Uterus (tissue), 2 donors: ENCODE results near the gene STIMATE.

Experiments
- POLR2A ChIP-seq, 2 donors: fragments of 450-650 bp; IDR thresholded peaks; one replicate each; pipeline ENCODE4 v1.6.1; 2016; ENCODE audit warnings: antibody characterized with exemption in 2 of 2, mild to moderate bottlenecking in 1 of 2, moderate library complexity in 1 of 2
- TF ChIP-seq, protein P1 (sequence below), 4 experiments: fragments of 200-600 bp in 2 of 4; fragments of 450-650 bp in 2 of 4; sonication (generic) in 2 of 4; IDR thresholded peaks; one replicate each; pipeline ENCODE4 v1.5.1; 2016 to 2019; ENCODE audit warnings: antibody characterized with exemption in 4 of 4, mild to moderate bottlenecking in 2 of 4, moderate library complexity in 1 of 4

DNA sequence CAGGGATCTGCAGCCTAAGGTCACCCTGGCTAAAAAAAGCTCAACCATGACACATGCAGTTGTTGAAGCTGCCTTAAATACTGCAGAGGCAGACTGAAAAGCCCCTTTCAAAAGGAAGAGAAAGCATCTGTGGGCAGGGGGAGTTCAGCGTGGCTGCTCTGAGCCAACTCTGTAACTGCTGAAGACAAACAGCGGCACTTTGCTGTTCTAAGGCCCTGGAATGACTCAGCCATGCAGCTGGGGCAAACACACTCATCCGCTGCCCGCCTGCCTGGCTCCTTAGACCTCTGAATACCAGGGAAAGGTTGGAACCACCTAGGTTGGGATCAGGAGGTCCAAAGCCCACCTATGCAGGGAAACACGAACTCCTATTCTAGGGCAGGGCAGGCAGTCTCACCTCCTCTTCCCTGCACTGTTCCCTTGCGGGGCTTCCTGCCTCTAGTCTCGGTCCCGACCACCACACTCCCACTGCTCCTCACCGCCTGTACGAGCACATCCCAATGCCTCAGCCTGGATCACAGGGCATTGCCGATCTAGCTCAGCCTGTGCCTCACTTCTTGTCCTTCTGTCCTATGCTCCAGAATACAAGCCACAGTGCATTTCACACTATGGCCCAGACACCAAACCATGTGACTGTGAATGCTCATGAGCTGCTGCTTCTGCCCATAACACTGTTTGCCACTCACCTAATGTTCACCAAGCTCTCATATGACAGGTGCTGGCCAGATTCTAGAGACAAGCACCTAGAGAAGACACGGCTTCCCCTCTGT, 56.0 kb downstream of the STIMATE start:
- TF ChIP-seq, protein P1, sequence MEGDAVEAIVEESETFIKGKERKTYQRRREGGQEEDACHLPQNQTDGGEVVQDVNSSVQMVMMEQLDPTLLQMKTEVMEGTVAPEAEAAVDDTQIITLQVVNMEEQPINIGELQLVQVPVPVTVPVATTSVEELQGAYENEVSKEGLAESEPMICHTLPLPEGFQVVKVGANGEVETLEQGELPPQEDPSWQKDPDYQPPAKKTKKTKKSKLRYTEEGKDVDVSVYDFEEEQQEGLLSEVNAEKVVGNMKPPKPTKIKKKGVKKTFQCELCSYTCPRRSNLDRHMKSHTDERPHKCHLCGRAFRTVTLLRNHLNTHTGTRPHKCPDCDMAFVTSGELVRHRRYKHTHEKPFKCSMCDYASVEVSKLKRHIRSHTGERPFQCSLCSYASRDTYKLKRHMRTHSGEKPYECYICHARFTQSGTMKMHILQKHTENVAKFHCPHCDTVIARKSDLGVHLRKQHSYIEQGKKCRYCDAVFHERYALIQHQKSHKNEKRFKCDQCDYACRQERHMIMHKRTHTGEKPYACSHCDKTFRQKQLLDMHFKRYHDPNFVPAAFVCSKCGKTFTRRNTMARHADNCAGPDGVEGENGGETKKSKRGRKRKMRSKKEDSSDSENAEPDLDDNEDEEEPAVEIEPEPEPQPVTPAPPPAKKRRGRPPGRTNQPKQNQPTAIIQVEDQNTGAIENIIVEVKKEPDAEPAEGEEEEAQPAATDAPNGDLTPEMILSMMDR (IDR thresholded peaks at IDR 0.05), result no peak
- TF ChIP-seq POLR2A (IDR thresholded peaks at IDR 0.05), result no peak
